H1 (cell line): ENCODE results near the gene TSR1. TPM values are rescaled to one million over a fixed set of nuclear protein-coding genes. Genes with fewer than 3 reads are reported as not detected.

ENCODE experiments used
- CTCF ChIA-PET: fragments of 300-600 bp; sonication (Branson Sonifier 250); formaldehyde crosslinking; loops from one replicate; lab custom pipeline; 2021; ENCODE audit not compliant: partially characterized antibody; lab: Charles Lee
- POLR2A ChIA-PET: fragments of 300-600 bp; sonication (Branson Sonifier 250); formaldehyde crosslinking; loops from one replicate; lab custom pipeline; 2021; ENCODE audit warnings: inconsistent platforms; ENCODE audit not compliant: partially characterized antibody; lab: Charles Lee
- DNase-seq, 2 experiments: peaks; one replicate each; pipeline versions ENCODE4 v3.0.0 to v3.0.0-alpha.2; 2010 to 2022; ENCODE audit warnings: low spot score in 2 of 2, low read depth in 1 of 2, mixed read lengths in 1 of 2
- FAIRE-seq: peaks from 2 replicates; lab custom pipeline; 2011; peaks lifted over from hg19 to GRCh38; lab: Jason Lieb, UNC
- H2AFZ ChIP-seq: 2 replicates; pipeline ENCODE4 v1.8.1; 2012; ENCODE audit warnings: low read length, inconsistent platforms
- H2AK5ac ChIP-seq: 2 replicates; pipeline ENCODE4 v1.6.1; 2013; ENCODE audit warnings: low read depth, low read length
- H2BK120ac ChIP-seq: replicated peaks from 2 replicates; pipeline ENCODE3; 2013; ENCODE audit warnings: low read depth, low read length, inconsistent platforms
- H2BK12ac ChIP-seq: 2 replicates; pipeline ENCODE4 v1.6.1; 2013; ENCODE audit warnings: low read depth, low read length
- H2BK15ac ChIP-seq: 2 replicates; pipeline ENCODE4 v1.6.1; 2013; ENCODE audit warnings: low read length
- H2BK20ac ChIP-seq: 2 replicates; pipeline ENCODE4 v1.6.1; 2013; ENCODE audit warnings: low read length
- H2BK5ac ChIP-seq: 2 replicates; pipeline ENCODE4 v1.6.1; 2013; ENCODE audit warnings: low read depth, low read length
- H3K14ac ChIP-seq: 2 replicates; pipeline ENCODE4 v1.6.1; 2013; ENCODE audit warnings: inconsistent platforms; ENCODE audit not compliant: insufficient read length
- H3K18ac ChIP-seq: 2 replicates; pipeline ENCODE4 v1.6.1; 2013; ENCODE audit warnings: low read length; ENCODE audit errors: extremely low read depth
- H3K23ac ChIP-seq: 2 replicates; pipeline ENCODE4 v1.6.1; 2013; ENCODE audit warnings: inconsistent platforms; ENCODE audit not compliant: insufficient read length
- H3K23me2 ChIP-seq: 2 replicates; pipeline ENCODE4 v1.6.1; 2013; ENCODE audit warnings: low read depth, low read length
- H3K27ac ChIP-seq: 2 replicates; pipeline ENCODE4 v1.6.1; 2011; ENCODE audit warnings: low read depth, low read length, inconsistent platforms
- H3K27me3 ChIP-seq, 4 experiments: replicated peaks in 1 of 4; 1 replicate in 1 of 4; 2 replicates in 3 of 4; pipeline versions ENCODE4 v1.6.1 to v1.8.1; 2011 to 2013; ENCODE audit warnings: low read length in 3 of 4, mild to moderate bottlenecking in 3 of 4, inconsistent platforms in 2 of 4, mixed read lengths in 2 of 4, moderate library complexity in 1 of 4; ENCODE audit not compliant: control insufficient read depth in 3 of 4, insufficient read depth in 3 of 4; ENCODE audit errors: extremely low read depth in 1 of 4
- H3K36me3 ChIP-seq, 4 experiments: 2 replicates each; pipeline versions ENCODE4 v1.6.1 to v1.8.1; 2011 to 2013; ENCODE audit warnings: mild to moderate bottlenecking in 4 of 4, low read length in 3 of 4, moderate library complexity in 2 of 4, control low read depth in 1 of 4, inconsistent platforms in 1 of 4; ENCODE audit not compliant: insufficient read depth in 4 of 4, control insufficient read depth in 2 of 4
- H3K4ac ChIP-seq: replicated peaks from 2 replicates; pipeline ENCODE3; 2013; ENCODE audit warnings: low read length, low read depth, mixed read lengths, inconsistent platforms; ENCODE audit not compliant: insufficient read length
- H3K4me1 ChIP-seq, 4 experiments: replicated peaks in 1 of 4; 1 replicate in 1 of 4; 2 replicates in 3 of 4; pipeline versions ENCODE4 v1.6.1 to v1.8.1; 2011 to 2013; ENCODE audit warnings: low read length in 3 of 4, inconsistent platforms in 2 of 4, mixed read lengths in 1 of 4; ENCODE audit not compliant: insufficient read depth in 4 of 4, control insufficient read depth in 3 of 4
- H3K4me2 ChIP-seq, 2 experiments: 2 replicates each; pipeline versions ENCODE4 v1.6.1 to v1.8.1; 2011 to 2013; ENCODE audit warnings: low read depth in 2 of 2, low read length in 2 of 2, control low read depth in 1 of 2, inconsistent platforms in 1 of 2, mild to moderate bottlenecking in 1 of 2; ENCODE audit not compliant: insufficient read depth in 1 of 2
- H3K4me3 ChIP-seq, 4 experiments: fragments of 200-600, 300-600 bp in 1 of 4; sonication (generic), shearing (Covaris generic), sonication (Bioruptor Twin) in 1 of 4; 2 replicates each; pipeline versions ENCODE4 v1.5.1 to v1.8.1; 2011 to 2016; ENCODE audit warnings: low read length in 4 of 4, low read depth in 3 of 4, control low read depth in 2 of 4, inconsistent platforms in 2 of 4, mild to moderate bottlenecking in 2 of 4, mixed read lengths in 1 of 4, moderate library complexity in 1 of 4; ENCODE audit not compliant: insufficient read depth in 2 of 4; ENCODE audit errors: extremely low read depth in 1 of 4
- H3K56ac ChIP-seq: replicated peaks from 2 replicates; pipeline ENCODE3; 2013; ENCODE audit warnings: low read depth, mild to moderate bottlenecking, mixed read lengths, low read length, inconsistent platforms; ENCODE audit not compliant: insufficient read length
- H3K79me1 ChIP-seq: 2 replicates; pipeline ENCODE4 v1.6.1; 2013; ENCODE audit warnings: low read depth, low read length, control low read depth
- H3K79me2 ChIP-seq, 2 experiments: 2 replicates each; pipeline versions ENCODE4 v1.6.1 to v1.8.1; 2012 to 2013; ENCODE audit warnings: low read length in 2 of 2, mild to moderate bottlenecking in 2 of 2, inconsistent platforms in 1 of 2; ENCODE audit not compliant: insufficient read depth in 2 of 2, control insufficient read depth in 1 of 2
- H3K9ac ChIP-seq, 4 experiments: replicated peaks in 1 of 4; 1 replicate in 1 of 4; 2 replicates in 3 of 4; pipeline versions ENCODE4 v1.6.1 to v1.8.1; 2011 to 2013; ENCODE audit warnings: low read depth in 3 of 4, low read length in 3 of 4, control low read depth in 2 of 4, mild to moderate bottlenecking in 2 of 4, moderate library complexity in 2 of 4, inconsistent platforms in 1 of 4; ENCODE audit errors: extremely low read depth in 1 of 4
- H3K9me3 ChIP-seq, 2 experiments: 2 replicates each; pipeline versions ENCODE4 v1.6.1 to v1.8.1; 2012 to 2013; ENCODE audit warnings: mild to moderate bottlenecking in 2 of 2, moderate library complexity in 2 of 2, control low read depth in 1 of 2, inconsistent platforms in 1 of 2, low read depth in 1 of 2, low read length in 1 of 2, mixed read lengths in 1 of 2; ENCODE audit not compliant: insufficient read depth in 2 of 2
- H4K20me1 ChIP-seq, 2 experiments: replicated peaks in 1 of 2; 2 replicates each; pipeline versions ENCODE3 to v1.8.1; 2011 to 2013; ENCODE audit warnings: inconsistent platforms in 2 of 2, low read length in 2 of 2, mild to moderate bottlenecking in 1 of 2; ENCODE audit not compliant: insufficient read depth in 2 of 2, control insufficient read depth in 1 of 2
- H4K5ac ChIP-seq: 2 replicates; pipeline ENCODE4 v1.6.1; 2013; ENCODE audit warnings: low read length, low read depth, mixed read lengths, inconsistent platforms; ENCODE audit not compliant: insufficient read length
- H4K8ac ChIP-seq: 2 replicates; pipeline ENCODE4 v1.8.0; 2013; ENCODE audit warnings: mild to moderate bottlenecking, moderate library complexity, low read length, inconsistent platforms; ENCODE audit not compliant: insufficient read depth; ENCODE audit errors: extremely low read depth
- H4K91ac ChIP-seq: replicated peaks from 2 replicates; pipeline ENCODE3; 2013; ENCODE audit warnings: low read length, mixed read lengths, inconsistent platforms; ENCODE audit not compliant: insufficient read length
- BCL11A ChIP-seq, 2 experiments: IDR thresholded peaks; one replicate each; pipeline ENCODE4 v1.6.1; 2011; ENCODE audit warnings: low read depth in 2 of 2, low read length in 2 of 2, mild to moderate bottlenecking in 2 of 2
- BRCA1 ChIP-seq: IDR thresholded peaks from 2 replicates; pipeline ENCODE4 v1.6.1; 2012; ENCODE audit warnings: low read depth, low read length, improper control_type of control experiment
- EZH2 ChIP-seq: fragments of 200-600 bp; sonication (generic); IDR thresholded peaks from 2 replicates; pipeline ENCODE4 v1.7.1; 2012; ENCODE audit warnings: low read depth, mild to moderate bottlenecking, moderate library complexity, low read length, inconsistent platforms; ENCODE audit not compliant: severe bottlenecking
- HDAC6 ChIP-seq: IDR thresholded peaks from one replicate; pipeline ENCODE4 v1.7.1; 2012; ENCODE audit warnings: low read depth, mild to moderate bottlenecking, inconsistent platforms, low read length, moderate library complexity
- NANOG ChIP-seq: IDR thresholded peaks from 2 replicates; pipeline ENCODE4 v1.6.1; 2011; ENCODE audit warnings: low read length, low read depth, mild to moderate bottlenecking, inconsistent platforms; ENCODE audit not compliant: insufficient read depth, poor library complexity, severe bottlenecking
- RFX5 ChIP-seq: IDR thresholded peaks from 2 replicates; pipeline ENCODE4 v1.6.1; 2011; ENCODE audit warnings: low read depth, low read length, improper control_type of control experiment, borderline replicate concordance
- SP1 ChIP-seq: IDR thresholded peaks from 2 replicates; pipeline ENCODE4 v1.6.1; 2011; ENCODE audit warnings: low read depth, low read length
- YY1 ChIP-seq: IDR thresholded peaks from 2 replicates; pipeline ENCODE4 v1.6.1; 2011; ENCODE audit warnings: low read depth, mild to moderate bottlenecking, low read length
- WGBS, 2 experiments: shearing (Covaris generic) in 1 of 2; methylation state at CpG; one replicate each; pipeline versions ENCODE4 v1.1.6 to v1.1.7; 2013 to 2015; ENCODE audit warnings: low lambda C conversion rate in 2 of 2, mixed read lengths in 2 of 2, inconsistent platforms in 1 of 2, low coverage in 1 of 2, missing lambda C conversion rate in 1 of 2; ENCODE audit not compliant: insufficient replicate concordance in 2 of 2, insufficient coverage in 1 of 2, insufficient read length in 1 of 2; ENCODE audit errors: extremely low coverage in 1 of 2, missing lambda C conversion rate in 1 of 2; 5-methylcytosine and 5-hydroxymethylcytosine counted together
- polyA plus RNA-seq, 7 experiments: library from polyadenylated mRNA; depleted of rRNA in 3 of 7; stranded (reverse) in 5 of 7; unstranded in 2 of 7; fragments of >200 nt in 5 of 7; fragments of 200-250 nt in 2 of 7; gene quantifications; 1 replicate in 5 of 7; 2 replicates in 1 of 7; 4 replicates in 1 of 7; pipeline versions ENCODE4 v1.2.1 to v1.2.3, GENCODE V29; 2011 to 2013; ENCODE audit warnings: missing spikeins in 2 of 7, mixed read lengths in 2 of 7
- total RNA-seq: library from RNA; stranded (reverse); fragmentation: NEBNext Ultra II Directional; extraction: Animal tissue kit (Norgen Biotek cat#: 25700); gene quantifications from 2 replicates; pipeline ENCODE4 v1.2.1, GENCODE V29; 2021
- TF ChIP-seq, protein P1 (sequence below): IDR thresholded peaks from 2 replicates; pipeline ENCODE4 v1.6.1; 2012; ENCODE audit warnings: inconsistent platforms

Gene TSR1
- total and polyA plus RNA-seq, 2 of the 8 experiments (the other 6 are each of a cell fraction or from before 2014, with no cell fraction given), result 14.5 to 69.7 TPM

DNA sequence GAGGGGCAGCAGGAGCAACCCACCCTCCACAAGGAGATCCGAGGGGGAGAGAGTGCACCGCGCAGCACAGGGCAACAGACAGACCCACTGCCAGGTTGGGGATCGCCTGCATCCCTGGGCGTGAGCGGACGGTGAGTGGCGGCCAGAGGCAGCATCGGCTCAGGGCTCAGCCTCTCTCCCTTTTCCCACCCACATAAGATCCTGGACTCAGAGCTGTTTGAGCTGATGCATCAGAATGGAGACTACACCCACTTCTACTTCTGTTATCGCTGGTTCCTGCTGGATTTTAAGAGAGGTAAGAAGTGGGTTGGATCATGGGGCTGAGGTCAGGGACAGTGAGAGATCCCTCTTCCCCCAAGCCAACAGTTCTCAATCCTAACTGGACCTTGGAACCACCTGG is 41.4 kb upstream of the TSR1 start:
- Histone ChIP-seq H2BK15ac (no peak overlapping the region), H2BK120ac (no peak overlapping the region), H3K14ac (no peak overlapping the region), H3K4me1 (no peaks in the 10 kb centered on the region), H4K20me1 (peaks cover 4 to 5% of the 10 kb centered on the region in 2 experiments), H3K4ac (no peak overlapping the region), H3K36me3 (peaks cover 2 to 12% (median 8%) of the 10 kb centered on the region in 4 experiments; a peak in 5 of 8 replicates), H4K91ac (no peak overlapping the region), H3K18ac (no peak overlapping the region), H2BK5ac (no peak overlapping the region), H3K4me2 (no peak overlapping the region), H3K56ac (no peak overlapping the region), H3K9me3 (no peaks in the 10 kb centered on the region)
- POLR2A ChIA-PET, result interaction anchor here (2.1 kb wide), 1 partner anchor 41 kb away, joined by 9 read pairs; the partner anchor contains the start of genes SGSM2 and TSR1
- TF ChIP-seq YY1 (no peak), EZH2 (no peak), BRCA1 (no peak), SP1 (no peak), HDAC6 (no peak), RFX5 (no peak), BCL11A (IDR thresholded peaks at IDR 0.05; ENCODE audit: low read depth in 2 of 2, low read length in 2 of 2) (no peak), NANOG (no peak)
- TF ChIP-seq, protein P1, sequence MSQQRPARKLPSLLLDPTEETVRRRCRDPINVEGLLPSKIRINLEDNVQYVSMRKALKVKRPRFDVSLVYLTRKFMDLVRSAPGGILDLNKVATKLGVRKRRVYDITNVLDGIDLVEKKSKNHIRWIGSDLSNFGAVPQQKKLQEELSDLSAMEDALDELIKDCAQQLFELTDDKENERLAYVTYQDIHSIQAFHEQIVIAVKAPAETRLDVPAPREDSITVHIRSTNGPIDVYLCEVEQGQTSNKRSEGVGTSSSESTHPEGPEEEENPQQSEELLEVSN, result no peak
- TF ChIP-seq, all 59 proteins: peak for 0
- no peak overlapping the region for H2BK20ac ChIP-seq
- no peak overlapping the region for H2BK12ac ChIP-seq
- no peak overlapping the region for H3K27ac ChIP-seq
- H3K79me1 ChIP-seq, result no peaks in the 10 kb centered on the region; the same call in 1 of the 2 replicates
- H3K23ac ChIP-seq, result no peak overlapping the region
- CTCF ChIA-PET, result interaction anchor here (1.6 to 11.8 kb wide), 4 partner anchors 9 to 41 kb away, joined by 6 to 216 read pairs (median 108); no protein-coding TSS in a partner anchor
- no peak overlapping the region for H3K4me3 ChIP-seq
- no peaks in the 10 kb centered on the region for H3K23me2 ChIP-seq
- H3K79me2 ChIP-seq, result no peaks in the 10 kb centered on the region
- H3K27me3 ChIP-seq, result no peaks in the 10 kb centered on the region
- no peak overlapping the region for H3K9ac ChIP-seq
- H2AFZ ChIP-seq, result no peak overlapping the region
- no peak overlapping the region for H4K8ac ChIP-seq
- 97% methylated on average over 9 of the region's 10 CpGs; no CpG with 5 or more reads in 1 of the 2 experiments for WGBS, 2 experiments
- no peak overlapping the region for H4K5ac ChIP-seq
- H2AK5ac ChIP-seq, result no peak overlapping the region
- no peak for DNase-seq
- FAIRE-seq, result no peak
